Gastroesophageal sphincter (tissue), 3 donors: ENCODE measurements around the gene RAI1.

Source experiments
- POLR2A ChIP-seq, 2 donors: fragments of 450-650 bp; IDR thresholded peaks; one replicate each; pipeline ENCODE4 v1.6.1; 2017; ENCODE audit warnings: antibody characterized with exemption in 2 of 2, mild to moderate bottlenecking in 2 of 2, moderate library complexity in 1 of 2
- TF ChIP-seq, protein P1 (sequence below), 4 experiments: fragments of 200-600 bp in 2 of 4; fragments of 450-650 bp in 2 of 4; sonication (generic) in 1 of 4; IDR thresholded peaks; one replicate each; pipeline ENCODE4 v1.5.1; 2017 to 2019; ENCODE audit warnings: antibody characterized with exemption in 4 of 4, mild to moderate bottlenecking in 2 of 4, moderate library complexity in 2 of 4

DNA sequence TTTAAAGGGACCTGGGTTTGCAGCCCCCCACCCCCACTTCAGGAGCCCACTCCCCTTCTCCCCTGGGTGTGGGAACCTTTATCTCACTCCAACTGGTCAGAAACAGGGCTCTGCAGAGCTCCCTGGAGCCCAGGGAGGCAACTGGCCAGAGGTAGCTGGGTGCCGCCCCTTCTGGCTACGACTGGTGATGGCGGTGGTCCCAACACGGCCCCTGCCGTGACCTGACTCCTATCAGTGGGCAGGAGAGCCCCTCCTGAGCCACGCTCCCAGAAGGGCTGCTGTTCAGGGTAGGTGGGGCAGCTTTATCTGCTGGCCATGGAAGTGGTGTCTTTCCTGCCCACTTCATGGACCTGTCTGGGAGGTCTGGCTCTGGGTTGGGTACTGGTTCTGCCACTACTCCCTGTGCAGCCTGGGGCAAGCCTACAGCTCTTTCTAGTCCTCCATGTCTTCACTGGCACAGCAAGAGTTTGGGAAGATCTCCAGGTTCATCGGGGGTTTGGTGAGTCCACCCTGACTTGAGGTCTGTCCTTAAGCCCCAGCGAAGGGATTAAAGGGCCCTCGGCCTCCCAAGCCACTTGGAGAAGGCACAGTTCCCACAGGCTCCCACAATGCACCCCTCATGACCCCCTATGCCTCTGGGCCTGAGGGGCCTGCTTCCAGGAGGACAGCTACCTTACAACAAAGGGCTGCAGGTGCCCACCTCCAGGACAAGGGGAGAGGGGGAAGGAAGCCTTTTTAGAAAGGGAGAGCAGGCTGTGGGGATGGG is 161.0 kb downstream of the RAI1 start:
- TF ChIP-seq, protein P1, sequence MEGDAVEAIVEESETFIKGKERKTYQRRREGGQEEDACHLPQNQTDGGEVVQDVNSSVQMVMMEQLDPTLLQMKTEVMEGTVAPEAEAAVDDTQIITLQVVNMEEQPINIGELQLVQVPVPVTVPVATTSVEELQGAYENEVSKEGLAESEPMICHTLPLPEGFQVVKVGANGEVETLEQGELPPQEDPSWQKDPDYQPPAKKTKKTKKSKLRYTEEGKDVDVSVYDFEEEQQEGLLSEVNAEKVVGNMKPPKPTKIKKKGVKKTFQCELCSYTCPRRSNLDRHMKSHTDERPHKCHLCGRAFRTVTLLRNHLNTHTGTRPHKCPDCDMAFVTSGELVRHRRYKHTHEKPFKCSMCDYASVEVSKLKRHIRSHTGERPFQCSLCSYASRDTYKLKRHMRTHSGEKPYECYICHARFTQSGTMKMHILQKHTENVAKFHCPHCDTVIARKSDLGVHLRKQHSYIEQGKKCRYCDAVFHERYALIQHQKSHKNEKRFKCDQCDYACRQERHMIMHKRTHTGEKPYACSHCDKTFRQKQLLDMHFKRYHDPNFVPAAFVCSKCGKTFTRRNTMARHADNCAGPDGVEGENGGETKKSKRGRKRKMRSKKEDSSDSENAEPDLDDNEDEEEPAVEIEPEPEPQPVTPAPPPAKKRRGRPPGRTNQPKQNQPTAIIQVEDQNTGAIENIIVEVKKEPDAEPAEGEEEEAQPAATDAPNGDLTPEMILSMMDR (IDR thresholded peaks at IDR 0.05): no peak
- no peak for TF ChIP-seq POLR2A (IDR thresholded peaks at IDR 0.05)
